ENCODE data around the gene TUBB4A.

GRCh38 chr19:6521718-6522646 is 19.9 kb upstream of the TUBB4A start:
- no peak for TF ChIP-seq CTCF (IDR thresholded peaks at IDR 0.05)
- no peak for TF ChIP-seq POLR2AphosphoS5 (IDR thresholded peaks at IDR 0.05; ENCODE audit: low read depth, low read length)
